ENCODE data around the gene TFF2.

TFF2 gene

GRCh38 chr21:42377951-42378340 lies 27.2 kb upstream of the TFF2 start:
- DNase-seq (ENCODE audit: low spot score): no peak
- no peak overlapping the region for H3K4me3 ChIP-seq
- H3K27ac ChIP-seq: no peak overlapping the region
- TF ChIP-seq, protein P1, sequence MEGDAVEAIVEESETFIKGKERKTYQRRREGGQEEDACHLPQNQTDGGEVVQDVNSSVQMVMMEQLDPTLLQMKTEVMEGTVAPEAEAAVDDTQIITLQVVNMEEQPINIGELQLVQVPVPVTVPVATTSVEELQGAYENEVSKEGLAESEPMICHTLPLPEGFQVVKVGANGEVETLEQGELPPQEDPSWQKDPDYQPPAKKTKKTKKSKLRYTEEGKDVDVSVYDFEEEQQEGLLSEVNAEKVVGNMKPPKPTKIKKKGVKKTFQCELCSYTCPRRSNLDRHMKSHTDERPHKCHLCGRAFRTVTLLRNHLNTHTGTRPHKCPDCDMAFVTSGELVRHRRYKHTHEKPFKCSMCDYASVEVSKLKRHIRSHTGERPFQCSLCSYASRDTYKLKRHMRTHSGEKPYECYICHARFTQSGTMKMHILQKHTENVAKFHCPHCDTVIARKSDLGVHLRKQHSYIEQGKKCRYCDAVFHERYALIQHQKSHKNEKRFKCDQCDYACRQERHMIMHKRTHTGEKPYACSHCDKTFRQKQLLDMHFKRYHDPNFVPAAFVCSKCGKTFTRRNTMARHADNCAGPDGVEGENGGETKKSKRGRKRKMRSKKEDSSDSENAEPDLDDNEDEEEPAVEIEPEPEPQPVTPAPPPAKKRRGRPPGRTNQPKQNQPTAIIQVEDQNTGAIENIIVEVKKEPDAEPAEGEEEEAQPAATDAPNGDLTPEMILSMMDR (IDR thresholded peaks at IDR 0.05): no peak

DNA sequence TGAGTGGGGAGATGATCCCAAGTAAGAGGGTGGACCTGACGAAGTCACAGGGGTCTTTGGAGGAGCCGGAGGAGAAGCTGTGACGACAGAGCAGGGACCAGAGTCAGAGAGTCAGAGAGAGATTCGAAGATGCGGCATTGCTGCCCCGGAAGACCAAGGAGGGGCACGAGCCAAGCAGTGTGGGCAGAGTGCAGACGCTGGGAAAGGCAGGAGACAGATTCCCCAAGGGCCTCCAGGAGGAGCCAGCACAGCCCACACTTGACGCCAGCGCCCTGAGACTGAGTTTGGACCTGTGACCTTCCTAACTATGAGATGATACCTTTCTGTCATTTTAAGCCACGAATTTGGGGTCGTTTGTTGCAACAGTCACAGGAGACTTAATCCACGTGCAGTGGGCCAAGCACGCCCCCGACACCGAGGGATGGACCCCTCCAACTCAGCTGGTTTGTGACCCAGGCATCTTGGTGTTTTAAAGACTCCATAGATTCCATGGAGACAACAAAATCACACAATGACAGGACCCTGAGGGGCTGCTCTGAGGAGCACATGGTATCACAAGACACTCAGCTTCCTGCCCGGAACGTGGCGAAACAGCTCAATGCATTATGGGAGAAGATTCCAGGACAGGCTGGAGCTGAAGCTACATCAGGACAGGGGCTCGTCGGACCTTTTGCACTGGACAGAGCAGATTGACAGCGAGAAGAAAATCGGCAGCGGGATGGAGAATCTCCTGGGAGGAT lies 26.6 kb upstream of the TFF2 start:
- no peak for DNase-seq (ENCODE audit: low spot score)
- Histone ChIP-seq H3K4me3 (no peak overlapping the region), H3K27ac (no peak overlapping the region)
- TF ChIP-seq, protein P1 (IDR thresholded peaks at IDR 0.05): no peak

DNA sequence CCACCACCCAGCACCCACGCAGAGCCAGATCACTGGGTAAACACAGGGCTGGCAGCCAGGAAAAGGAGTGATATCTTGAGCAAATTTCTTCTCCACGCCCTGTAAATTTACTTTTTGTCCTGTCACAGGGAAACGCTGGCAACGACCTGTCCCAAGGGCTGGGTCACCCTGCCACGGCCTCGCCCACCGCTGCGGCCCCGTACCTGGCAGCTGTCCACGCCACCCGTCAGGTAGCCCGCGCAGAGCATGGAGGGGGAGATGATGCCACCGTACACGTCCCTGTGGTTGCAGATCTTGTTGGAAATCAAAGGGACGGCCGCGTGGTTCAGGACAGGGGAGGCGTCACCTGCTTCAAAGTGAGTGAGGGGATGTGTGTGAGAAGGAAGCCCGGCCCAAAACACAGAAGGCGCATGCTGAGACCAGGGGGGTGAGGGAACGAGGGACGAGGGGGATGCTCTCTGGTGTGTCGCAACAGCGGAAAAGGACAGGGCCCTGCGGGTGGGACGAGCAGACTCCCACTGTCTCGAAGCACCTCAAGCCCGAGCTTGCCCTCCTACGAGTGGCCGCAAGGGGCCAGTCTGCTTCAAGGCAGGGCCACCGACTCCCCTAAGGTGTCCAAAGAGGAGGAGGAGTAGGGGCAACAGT lies 25.7 kb upstream of the TFF2 start:
- DNase-seq (ENCODE audit: low spot score): no peak
- Histone ChIP-seq H3K4me3 (no peak overlapping the region), H3K27ac (no peak overlapping the region)
- TF ChIP-seq, protein P1 (IDR thresholded peaks at IDR 0.05): no peak

DNA sequence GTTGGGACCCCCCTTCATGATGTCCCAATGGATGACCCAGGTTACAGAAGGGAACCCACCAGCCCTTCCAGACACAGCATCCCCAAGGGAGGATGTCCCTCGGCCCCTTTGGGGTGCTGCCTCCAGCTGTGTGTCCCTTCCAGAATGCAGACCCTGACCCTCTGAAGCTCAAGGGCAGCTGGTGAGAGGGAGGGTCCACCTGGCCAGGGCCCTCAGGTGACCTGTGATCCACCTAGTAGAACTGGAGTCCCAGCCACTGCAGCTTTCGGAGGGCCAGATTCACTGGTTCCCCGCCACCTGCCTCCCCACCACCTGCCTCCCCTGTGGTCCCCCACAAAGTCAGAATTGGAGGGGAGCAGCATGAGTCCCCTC lies 25.2 kb upstream of the TFF2 start:
- DNase-seq (ENCODE audit: low spot score): no peak
- TF ChIP-seq, protein P1 (IDR thresholded peaks at IDR 0.05): no peak
- Histone ChIP-seq H3K27ac (no peak overlapping the region), H3K4me3 (no peak overlapping the region)

DNA sequence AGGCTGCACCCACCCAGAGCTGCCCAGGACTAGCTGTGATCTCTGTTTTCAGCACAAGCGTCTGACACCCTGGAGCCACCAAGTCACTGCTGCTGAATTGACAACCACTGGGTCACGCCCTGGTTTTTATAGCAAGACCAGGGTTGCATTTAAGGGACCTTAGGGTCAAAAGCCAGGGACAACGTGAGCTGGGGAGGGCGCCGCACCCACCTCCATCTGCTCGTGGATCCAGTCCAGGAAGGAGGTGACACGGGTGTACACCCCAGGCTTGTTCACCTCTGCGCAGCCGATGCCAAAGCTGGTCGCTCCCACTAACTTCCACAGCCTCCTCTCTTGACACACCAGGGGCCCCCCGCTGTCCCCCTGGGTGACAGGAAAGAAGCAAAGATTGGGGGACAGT lies 24.7 kb upstream of the TFF2 start:
- H3K27ac ChIP-seq: no peak overlapping the region
- TF ChIP-seq, protein P1 (IDR thresholded peaks at IDR 0.05): no peak
- no peak for DNase-seq (ENCODE audit: low spot score)
- H3K4me3 ChIP-seq: no peak overlapping the region

- TF ChIP-seq, protein P1 (IDR thresholded peaks at IDR 0.05): no peak
- Histone ChIP-seq H3K4me3 (no peak overlapping the region), H3K27ac (no peak overlapping the region)
- DNase-seq (ENCODE audit: low spot score): no peak
Observed at GRCh38 chr21:42374864-42375499, 24.2 kb upstream of the TFF2 start.

Data from coronary artery (tissue), 2 donors.